ENCODE results near the gene PAPPA.
A peak's percentile ranks its signal among the peaks of the same experiment; 100 is the strongest.

The PAPPA gene

GRCh38 chr9:116345817-116346216 lies 192.2 kb downstream of the PAPPA start:
- DNase-seq (ENCODE audit: low spot score) = no peak

GRCh38 chr9:116349684-116350083 lies 196.1 kb downstream of the PAPPA start:
- no peak for DNase-seq (ENCODE audit: low spot score)

- DNase-seq (ENCODE audit: low spot score) = no peak
Measured at GRCh38 chr9:116350213-116350612, 196.6 kb downstream of the PAPPA start.

- DNase-seq (ENCODE audit: low spot score) = no peak
Measured at GRCh38 chr9:116352958-116353357, 199.4 kb downstream of the PAPPA start.

- DNase-seq (ENCODE audit: low spot score) = no peak
Measured at GRCh38 chr9:116355153-116355921, 201.7 kb downstream of the PAPPA start.

GRCh38 chr9:116358251-116358650 lies 204.7 kb downstream of the PAPPA start:
- no peak for DNase-seq (ENCODE audit: low spot score)

- DNase-seq (ENCODE audit: low spot score) = no peak
Measured at GRCh38 chr9:116360016-116360415, 206.4 kb downstream of the PAPPA start.

- DNase-seq (ENCODE audit: low spot score) = no peak
Measured at GRCh38 chr9:116360989-116361388, 207.4 kb downstream of the PAPPA start.

- DNase-seq (ENCODE audit: low spot score) = no peak
Measured at GRCh38 chr9:116361547-116361946, 208.0 kb downstream of the PAPPA start.

GRCh38 chr9:116362493-116362892 lies 208.9 kb downstream of the PAPPA start:
- DNase-seq (ENCODE audit: low spot score) = no peak

GRCh38 chr9:116365056-116365471 lies 211.5 kb downstream of the PAPPA start:
- DNase-seq (ENCODE audit: low spot score) = peak; percentile 92

GRCh38 chr9:116366241-116366640 lies 212.7 kb downstream of the PAPPA start:
- no peak for DNase-seq (ENCODE audit: low spot score)

- no peak for DNase-seq (ENCODE audit: low spot score)
Measured at GRCh38 chr9:116368680-116369079, 215.1 kb downstream of the PAPPA start.

GRCh38 chr9:116369706-116370105 lies 216.1 kb downstream of the PAPPA start:
- DNase-seq (ENCODE audit: low spot score) = no peak

- no peak for DNase-seq (ENCODE audit: low spot score)
Measured at GRCh38 chr9:116370556-116370955, 217.0 kb downstream of the PAPPA start.

- peak; percentile 30 for DNase-seq (ENCODE audit: low spot score)
Measured at GRCh38 chr9:116372081-116372673, 218.6 kb downstream of the PAPPA start.

GRCh38 chr9:116372786-116373185 lies 219.2 kb downstream of the PAPPA start:
- DNase-seq (ENCODE audit: low spot score) = no peak

GRCh38 chr9:116377179-116377798 lies 223.7 kb downstream of the PAPPA start:
- peak; percentile 80 for DNase-seq (ENCODE audit: low spot score)

GRCh38 chr9:116378873-116379272 lies 225.3 kb downstream of the PAPPA start:
- DNase-seq (ENCODE audit: low spot score) = no peak

- no peak for DNase-seq (ENCODE audit: low spot score)
Measured at GRCh38 chr9:116379821-116380220, 226.2 kb downstream of the PAPPA start.

GRCh38 chr9:116380496-116380995 lies 227.0 kb downstream of the PAPPA start:
- DNase-seq (ENCODE audit: low spot score) = no peak

GRCh38 chr9:116381350-116381749 lies 227.8 kb downstream of the PAPPA start:
- DNase-seq (ENCODE audit: low spot score) = no peak

GRCh38 chr9:116382053-116382452 lies 228.5 kb downstream of the PAPPA start:
- no peak for DNase-seq (ENCODE audit: low spot score)

Data from AG20443 (cell line).